T-helper 2 cell treated with Interferon-gamma antibody and Interleukin-4, amounts not matched to agents 5 μg/mL and 100 μg/mL, for 36 hours (primary cell): ENCODE measurements around the gene THSD4.

Experiments
- DNase-seq: peaks from one replicate; pipeline ENCODE4 v3.0.0; 2021; ENCODE audit warnings: low spot score
- H3K27ac Mint-ChIP-seq: one replicate; pipeline ENCODE4 v1.8.0; 2021; ENCODE audit warnings: mild to moderate bottlenecking, mixed read lengths
- H3K27me3 Mint-ChIP-seq: one replicate; pipeline ENCODE4 v1.8.0; 2021; ENCODE audit warnings: low read depth, mixed read lengths
- H3K36me3 Mint-ChIP-seq: one replicate; pipeline ENCODE4 v1.8.0; 2021; ENCODE audit warnings: low read depth, mixed read lengths
- H3K4me1 Mint-ChIP-seq: one replicate; pipeline ENCODE4 v1.8.0; 2021; ENCODE audit warnings: low read depth, mixed read lengths
- H3K4me3 Mint-ChIP-seq: one replicate; pipeline ENCODE4 v1.8.0; 2022; ENCODE audit warnings: mild to moderate bottlenecking, moderate library complexity, mixed read lengths
- H3K9me3 Mint-ChIP-seq: one replicate; pipeline ENCODE4 v1.8.0; 2021; ENCODE audit warnings: mixed read lengths

THSD4 gene

GRCh38 chr15:71755092-71755970, 640.1 kb downstream of the THSD4 start:
- no peak for DNase-seq
- Mint-ChIP-seq H3K27me3 (peaks cover 5% of the 10 kb centered on the region), H3K27ac (no peak overlapping the region), H3K9me3 (peaks cover 4% of the 10 kb centered on the region), H3K4me3 (no peak overlapping the region), H3K36me3 (no peaks in the 10 kb centered on the region), H3K4me1 (peaks cover 4% of the 10 kb centered on the region)

GRCh38 chr15:71756599-71757352, 641.5 kb downstream of the THSD4 start:
- no peak overlapping the region for H3K27ac Mint-ChIP-seq
- no peak overlapping the region for H3K4me3 Mint-ChIP-seq
- H3K27me3 Mint-ChIP-seq, result peaks cover 5% of the 10 kb centered on the region
- H3K9me3 Mint-ChIP-seq, result peaks cover 19% of the 10 kb centered on the region
- no peak for DNase-seq
- peaks cover 4% of the 10 kb centered on the region for H3K4me1 Mint-ChIP-seq
- H3K36me3 Mint-ChIP-seq, result no peaks in the 10 kb centered on the region

DNA sequence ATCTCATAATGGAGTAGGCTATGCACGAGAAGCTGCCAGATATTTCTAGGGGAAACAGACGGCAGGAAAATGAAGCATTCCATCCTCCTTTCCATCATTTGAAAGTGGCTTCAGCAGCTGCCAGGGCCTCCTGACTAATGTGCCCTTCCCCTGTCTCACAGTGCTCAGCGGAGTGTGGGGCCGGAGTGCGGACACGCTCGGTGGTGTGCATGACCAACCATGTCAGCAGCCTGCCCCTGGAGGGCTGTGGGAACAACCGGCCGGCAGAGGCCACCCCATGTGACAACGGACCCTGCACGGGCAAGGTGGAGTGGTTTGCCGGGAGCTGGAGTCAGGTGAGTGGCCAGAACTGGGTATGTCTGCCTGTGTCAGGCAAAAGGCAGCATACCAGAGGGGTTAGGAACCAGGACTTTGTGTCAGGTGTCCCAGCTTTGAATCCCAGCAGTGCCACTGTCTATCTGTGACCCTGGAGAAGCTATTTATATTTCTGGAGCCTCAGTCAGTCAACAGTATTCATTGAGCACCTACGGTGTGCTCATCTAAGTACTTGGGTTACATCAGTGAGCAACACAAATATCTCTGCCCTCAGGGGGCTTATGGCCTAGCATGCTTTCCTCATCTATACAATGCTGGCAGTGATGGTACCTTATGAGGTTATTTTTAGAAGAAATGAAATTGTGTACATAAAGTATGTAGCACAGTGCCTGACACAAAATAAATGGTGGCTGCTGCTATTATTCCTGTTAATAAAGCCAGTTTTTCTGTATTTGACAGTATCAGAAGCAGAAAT, 642.7 kb downstream of the THSD4 start:
- Mint-ChIP-seq H3K4me1 (no peaks in the 10 kb centered on the region), H3K27ac (no peak overlapping the region), H3K27me3 (peaks cover 5% of the 10 kb centered on the region), H3K36me3 (no peaks in the 10 kb centered on the region), H3K9me3 (peaks cover 22% of the 10 kb centered on the region), H3K4me3 (no peak overlapping the region)
- no peak for DNase-seq

- Mint-ChIP-seq H3K9me3 (peaks cover 22% of the 10 kb centered on the region), H3K36me3 (no peaks in the 10 kb centered on the region), H3K27ac (no peak overlapping the region), H3K4me1 (no peaks in the 10 kb centered on the region), H3K27me3 (peaks cover 5% of the 10 kb centered on the region), H3K4me3 (no peak overlapping the region)
- no peak for DNase-seq
These were observed 643.4 kb downstream of the THSD4 start for GRCh38 chr15:71758711-71759110.

- no peak for DNase-seq
- H3K4me3 Mint-ChIP-seq, result no peak overlapping the region
- H3K4me1 Mint-ChIP-seq, result no peaks in the 10 kb centered on the region
- H3K27ac Mint-ChIP-seq, result no peak overlapping the region
- H3K27me3 Mint-ChIP-seq, result peaks cover 5% of the 10 kb centered on the region
- peaks cover 22% of the 10 kb centered on the region for H3K9me3 Mint-ChIP-seq
- no peaks in the 10 kb centered on the region for H3K36me3 Mint-ChIP-seq
These were observed 645.6 kb downstream of the THSD4 start for GRCh38 chr15:71760852-71761251.

DNA sequence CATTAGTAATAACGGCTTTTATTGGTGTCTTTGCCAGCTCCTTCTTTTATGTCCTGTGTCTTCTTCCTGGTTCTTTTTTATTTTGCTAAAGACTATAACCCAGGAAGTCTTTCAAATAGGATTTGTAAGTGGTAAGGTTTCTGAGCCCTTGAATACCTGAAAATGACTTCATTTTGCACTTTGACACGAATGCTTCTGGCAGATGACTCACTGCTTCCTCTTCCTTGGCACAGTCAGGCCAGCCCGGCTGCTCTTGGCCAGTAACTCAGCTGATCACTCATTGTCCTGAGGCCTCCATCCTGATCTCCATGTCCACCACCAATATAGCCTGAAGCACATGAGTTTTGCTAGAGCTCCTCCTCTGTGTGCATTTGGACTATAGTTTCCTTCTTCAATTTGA, 646.4 kb downstream of the THSD4 start:
- DNase-seq, result no peak
- Mint-ChIP-seq H3K27me3 (peaks cover 4% of the 10 kb centered on the region), H3K36me3 (no peaks in the 10 kb centered on the region), H3K9me3 (peaks cover 22% of the 10 kb centered on the region), H3K4me1 (no peaks in the 10 kb centered on the region), H3K27ac (no peak overlapping the region), H3K4me3 (no peak overlapping the region)

DNA sequence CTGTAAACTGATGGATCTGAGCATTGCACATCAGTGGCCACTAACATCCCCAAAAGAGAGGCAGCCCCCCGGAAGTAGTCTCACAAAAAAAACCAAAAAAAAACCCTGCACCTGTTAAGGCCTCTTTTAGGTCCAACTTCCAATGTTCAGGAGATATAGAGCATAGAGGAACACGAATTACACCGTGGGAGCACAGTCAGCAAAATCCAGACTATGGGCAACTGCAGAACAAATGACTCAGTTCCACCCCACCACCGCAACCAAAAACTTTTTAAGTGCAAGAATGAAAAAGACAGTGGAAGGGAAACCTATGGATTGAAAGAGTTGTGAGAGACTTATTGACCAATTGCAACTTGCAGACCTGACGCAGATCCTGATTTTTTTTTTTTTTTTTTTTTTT, 652.9 kb downstream of the THSD4 start:
- Mint-ChIP-seq H3K27me3 (peaks cover 7% of the 10 kb centered on the region), H3K9me3 (no peaks in the 10 kb centered on the region), H3K4me1 (no peaks in the 10 kb centered on the region), H3K36me3 (no peaks in the 10 kb centered on the region), H3K4me3 (no peak overlapping the region), H3K27ac (no peak overlapping the region)
- no peak for DNase-seq

GRCh38 chr15:71773206-71773859, 658.1 kb downstream of the THSD4 start:
- H3K4me1 Mint-ChIP-seq, result no peaks in the 10 kb centered on the region
- H3K4me3 Mint-ChIP-seq, result no peak overlapping the region
- no peaks in the 10 kb centered on the region for H3K36me3 Mint-ChIP-seq
- H3K9me3 Mint-ChIP-seq, result no peaks in the 10 kb centered on the region
- DNase-seq, result no peak
- peaks cover 4% of the 10 kb centered on the region for H3K27me3 Mint-ChIP-seq
- H3K27ac Mint-ChIP-seq, result no peak overlapping the region

GRCh38 chr15:71775856-71776255, 660.6 kb downstream of the THSD4 start:
- H3K4me3 Mint-ChIP-seq, result no peak overlapping the region
- no peak for DNase-seq
- H3K4me1 Mint-ChIP-seq, result peaks cover 10% of the 10 kb centered on the region
- no peaks in the 10 kb centered on the region for H3K9me3 Mint-ChIP-seq
- H3K27ac Mint-ChIP-seq, result no peak overlapping the region
- no peaks in the 10 kb centered on the region for H3K36me3 Mint-ChIP-seq
- peaks cover 2% of the 10 kb centered on the region for H3K27me3 Mint-ChIP-seq

DNA sequence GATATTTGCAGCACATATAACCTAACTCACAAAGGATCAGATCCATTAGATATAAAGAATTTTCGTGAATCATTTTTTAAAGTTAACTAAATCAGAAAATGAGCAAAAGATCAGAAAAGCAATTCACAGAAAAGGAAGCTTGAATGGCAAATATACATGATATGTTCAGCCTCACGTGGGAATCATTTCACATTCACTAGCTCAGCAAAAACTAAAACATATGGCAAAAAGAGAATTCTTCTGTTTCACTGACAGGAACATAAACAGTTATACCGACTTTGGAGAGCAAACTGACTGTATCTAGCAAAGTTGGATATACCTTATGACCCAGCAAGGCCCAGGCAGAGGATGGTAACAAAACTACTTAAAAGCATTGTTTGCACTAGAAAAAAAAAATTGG, 661.0 kb downstream of the THSD4 start:
- no peak for DNase-seq
- Mint-ChIP-seq H3K9me3 (no peaks in the 10 kb centered on the region), H3K36me3 (no peaks in the 10 kb centered on the region), H3K4me3 (no peak overlapping the region), H3K27ac (no peak overlapping the region), H3K4me1 (peaks cover 13% of the 10 kb centered on the region), H3K27me3 (peaks cover 2% of the 10 kb centered on the region)

DNA sequence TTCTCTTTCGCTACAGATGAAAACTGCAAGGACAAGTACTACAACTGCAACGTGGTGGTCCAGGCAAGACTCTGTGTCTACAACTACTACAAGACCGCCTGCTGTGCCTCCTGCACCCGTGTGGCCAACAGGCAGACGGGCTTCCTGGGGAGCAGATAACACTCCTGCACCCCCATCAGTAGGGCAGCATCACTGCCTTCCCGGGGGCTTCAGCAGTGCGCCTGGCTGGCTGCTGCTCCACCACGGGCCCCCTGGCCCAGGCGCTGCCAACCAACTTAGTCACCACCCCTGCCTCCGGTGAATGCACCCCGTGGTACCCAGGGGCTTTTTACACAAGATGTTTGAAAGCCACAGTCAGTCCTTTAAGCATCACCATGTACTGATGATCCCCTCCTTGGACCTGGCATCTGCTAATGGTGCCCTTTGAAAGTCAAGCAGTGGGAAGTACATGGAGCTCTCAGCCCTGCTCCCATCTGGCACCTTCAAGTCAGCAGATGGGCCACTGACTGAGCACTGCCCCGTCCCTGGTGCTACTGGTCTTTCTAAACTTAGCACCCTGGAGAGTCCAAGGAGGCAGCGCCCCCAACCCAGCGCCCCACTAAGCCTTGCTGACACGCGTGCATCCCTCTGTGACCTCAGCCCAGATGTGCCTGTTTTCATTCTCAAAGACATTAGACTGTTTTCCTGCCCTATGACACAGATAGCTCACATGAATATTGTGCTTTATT, 662.1 kb downstream of the THSD4 start:
- Mint-ChIP-seq H3K36me3 (no peaks in the 10 kb centered on the region), H3K27me3 (no peaks in the 10 kb centered on the region), H3K27ac (no peak overlapping the region), H3K4me1 (peaks cover 17% of the 10 kb centered on the region), H3K9me3 (no peaks in the 10 kb centered on the region), H3K4me3 (no peak overlapping the region)
- DNase-seq, result no peak

DNA sequence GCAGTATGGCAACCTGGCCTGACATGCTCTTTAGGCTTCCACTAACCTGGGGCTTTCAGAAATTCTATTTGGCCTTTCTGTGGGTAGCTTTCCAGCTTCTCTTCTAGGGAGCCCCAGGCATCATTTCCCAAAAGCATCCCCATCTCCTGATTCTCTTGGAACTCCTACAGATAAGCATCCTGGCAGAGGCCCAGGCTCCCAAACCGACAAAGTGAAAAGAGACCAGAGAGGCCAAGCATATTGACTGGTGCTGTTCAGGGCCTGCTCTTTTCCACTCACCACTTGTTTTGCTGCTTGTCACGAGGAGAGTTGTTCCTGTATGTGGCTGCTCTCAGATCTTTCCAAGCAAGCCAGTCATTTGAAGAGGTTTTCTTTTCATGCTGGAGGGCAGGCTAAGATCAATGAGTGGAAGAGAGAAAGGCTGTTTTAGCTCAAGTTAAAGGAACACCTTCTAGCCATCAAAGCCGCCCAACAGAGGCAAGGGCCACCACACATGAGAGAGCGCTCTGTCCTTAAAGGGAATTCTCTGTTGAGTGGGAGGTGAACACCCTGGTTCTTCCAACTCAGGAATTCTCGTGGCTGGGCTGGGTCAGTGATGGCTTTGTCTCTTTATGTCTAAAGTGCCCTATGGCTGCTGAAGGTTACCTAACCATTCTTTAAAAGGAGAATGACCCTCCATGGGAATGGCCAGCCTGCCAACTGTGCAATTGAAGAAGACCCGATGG, 664.0 kb downstream of the THSD4 start:
- Mint-ChIP-seq H3K4me1 (peaks cover 17% of the 10 kb centered on the region), H3K9me3 (no peaks in the 10 kb centered on the region), H3K36me3 (no peaks in the 10 kb centered on the region), H3K27me3 (no peaks in the 10 kb centered on the region), H3K27ac (no peak overlapping the region), H3K4me3 (no peak overlapping the region)
- no peak for DNase-seq
